ENCODE results near the gene ETFA.
A peak's percentile ranks its signal among the peaks of the same experiment; 100 is the strongest.

Gene ETFA

DNA sequence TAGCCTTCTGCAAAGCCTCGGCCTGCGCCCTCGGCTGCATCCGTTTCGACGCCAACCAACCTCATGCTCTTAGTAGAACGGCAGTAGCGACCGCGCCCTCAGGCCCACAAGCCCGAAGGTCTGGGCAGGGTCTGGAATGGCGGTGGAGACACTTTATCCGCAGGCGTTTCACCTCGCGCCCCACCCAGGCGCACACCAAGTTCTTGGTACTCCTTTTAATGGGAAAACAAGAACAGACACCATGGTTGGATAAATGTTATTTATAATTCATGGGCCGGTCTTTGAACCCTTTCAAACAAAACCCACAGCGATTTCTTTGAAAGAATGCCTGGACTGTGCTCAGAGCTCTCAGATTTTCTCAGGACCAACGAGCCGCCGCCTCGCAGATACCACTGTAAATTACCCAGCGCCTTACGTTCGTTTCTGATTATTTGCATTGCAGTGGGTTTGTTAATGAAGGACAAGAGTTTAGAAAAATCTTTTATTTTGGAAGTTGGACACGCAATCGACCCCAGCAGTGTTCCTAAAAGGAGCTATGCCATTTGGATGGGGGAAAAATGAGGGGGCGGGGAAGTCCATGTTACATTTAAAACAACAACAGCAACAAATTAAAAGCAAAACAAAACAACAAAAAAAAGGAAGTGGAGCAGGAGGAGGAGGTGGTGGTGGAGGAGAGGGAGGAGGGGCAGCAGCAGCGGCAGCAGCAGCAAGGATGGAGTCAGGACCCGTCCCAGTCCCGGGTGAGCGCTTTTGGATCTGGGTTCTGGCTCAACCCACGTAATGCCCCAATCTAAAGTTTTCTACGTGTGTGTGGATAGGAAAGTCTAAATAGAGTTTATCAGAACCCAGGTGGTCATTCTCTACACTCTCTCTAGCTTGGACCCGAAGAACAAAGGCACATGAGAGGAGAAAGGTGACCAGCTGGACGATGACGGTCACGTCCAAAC, 24.3 kb upstream of the ETFA start:
- Mint-ChIP-seq H3K36me3 (no peaks in the 10 kb centered on the region), H3K4me1 (peaks cover 46% of the 10 kb centered on the region), H3K27ac (peak overlapping the region; percentile 68), H3K4me3 (peak overlapping the region; percentile 80), H3K9me3 (no peaks in the 10 kb centered on the region)
- no peak for ATAC-seq
- peak in 1 of 2 donors; percentile 65 for DNase-seq (ENCODE audit: low spot score in 2 of 2)

DNA sequence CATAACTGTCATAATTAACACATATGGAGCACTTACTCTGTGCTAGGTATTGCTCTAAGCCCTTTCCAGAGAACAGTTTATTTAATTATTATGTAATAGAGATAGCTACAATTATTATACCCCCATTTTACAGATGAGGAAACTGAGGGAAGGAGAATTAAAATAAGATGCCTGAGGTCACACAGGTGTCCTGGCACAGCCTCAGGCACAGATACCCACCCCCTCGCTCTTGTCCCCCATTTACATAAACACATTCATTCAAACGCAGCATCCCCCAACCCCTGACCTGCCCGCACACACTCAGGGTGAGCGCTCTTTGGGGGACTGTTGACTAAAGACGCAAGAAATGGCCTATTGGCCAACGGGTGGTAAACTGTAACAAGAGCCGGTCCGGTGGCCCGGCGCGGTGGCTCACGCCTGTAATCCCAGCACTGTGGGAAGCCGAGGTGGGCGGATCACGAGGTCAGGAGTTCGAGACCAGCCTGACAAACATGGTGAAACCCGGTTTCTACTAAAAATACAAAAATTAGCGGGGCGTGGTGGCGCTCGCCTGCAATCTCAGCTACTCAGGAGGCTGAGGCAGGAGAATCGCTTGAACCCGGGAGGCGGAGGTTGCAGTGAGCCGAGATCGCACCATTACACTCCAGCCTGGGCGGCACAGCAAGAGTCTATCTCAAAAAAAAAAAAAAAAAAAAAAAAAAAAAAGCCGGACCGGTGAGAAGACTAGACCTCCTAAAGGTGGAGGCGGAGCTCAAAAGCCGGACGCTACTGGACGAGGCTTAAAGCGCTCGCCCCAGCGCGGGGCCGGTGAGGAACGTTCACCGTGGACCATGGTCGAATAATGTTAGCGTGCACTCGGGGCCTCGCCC, 23.4 kb upstream of the ETFA start:
- Mint-ChIP-seq H3K9me3 (no peaks in the 10 kb centered on the region), H3K4me1 (peaks cover 37% of the 10 kb centered on the region), H3K27ac (no peak overlapping the region), H3K4me3 (peak overlapping the region; percentile 80), H3K36me3 (no peaks in the 10 kb centered on the region)
- no peak for ATAC-seq
- DNase-seq (ENCODE audit: low spot score in 2 of 2), result no peak

DNA sequence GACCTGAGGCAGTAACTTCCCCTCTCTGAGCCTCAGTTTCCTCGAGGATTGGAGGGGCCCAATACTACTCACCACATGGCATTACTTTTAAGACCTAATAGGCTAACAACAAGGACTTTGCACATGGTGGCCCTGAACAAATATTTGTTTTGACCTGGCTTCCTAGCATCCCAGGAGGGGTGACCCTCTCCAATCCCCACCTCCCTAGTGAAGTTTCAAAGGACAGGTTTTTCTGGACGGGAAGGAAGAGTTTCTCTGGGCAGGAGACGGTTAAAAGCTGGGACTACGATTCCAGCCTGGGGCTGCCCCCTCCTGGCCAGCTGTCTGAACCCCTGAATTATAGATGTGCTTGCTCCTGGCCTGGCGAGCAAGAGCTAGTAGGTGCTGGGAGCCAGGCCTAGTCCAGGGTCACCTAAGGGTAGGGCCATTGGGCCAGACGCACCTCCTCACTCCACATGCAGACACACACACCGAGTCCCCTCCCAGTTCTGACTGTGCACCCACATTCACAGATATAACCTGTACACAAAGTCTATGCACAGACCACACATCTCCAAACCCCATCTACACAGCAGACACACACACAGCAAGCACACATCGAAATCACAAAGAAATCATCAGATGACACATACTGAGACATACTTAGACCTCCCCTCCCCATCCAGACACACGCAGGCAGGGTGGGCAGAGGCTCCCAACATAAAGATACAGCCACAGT, 22.6 kb upstream of the ETFA start:
- peaks cover 29% of the 10 kb centered on the region for H3K4me1 Mint-ChIP-seq
- H3K4me3 Mint-ChIP-seq, result no peak overlapping the region
- no peak overlapping the region for H3K27ac Mint-ChIP-seq
- no peaks in the 10 kb centered on the region for H3K36me3 Mint-ChIP-seq
- ATAC-seq (no peak), DNase-seq (ENCODE audit: low spot score in 2 of 2) (no peak)
- no peaks in the 10 kb centered on the region for H3K9me3 Mint-ChIP-seq

DNA sequence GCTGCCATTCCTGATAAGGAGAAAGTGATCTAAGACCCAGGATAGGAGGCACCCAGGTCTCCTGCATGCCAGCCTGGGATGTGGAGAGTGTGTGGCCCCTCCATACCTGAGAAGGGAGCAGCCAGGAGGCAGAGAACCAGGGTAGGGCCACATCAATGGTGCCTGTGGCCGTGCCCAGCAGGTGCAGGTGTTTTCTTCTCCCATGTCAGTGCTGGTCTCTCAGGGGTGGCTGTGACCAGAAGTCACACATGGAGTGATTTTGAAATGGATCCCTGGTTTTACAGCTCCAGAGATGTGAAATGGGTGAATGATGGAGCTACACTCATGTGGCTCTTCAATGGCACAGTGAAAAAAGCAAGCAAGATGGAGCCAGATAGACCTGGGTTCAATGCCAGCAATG, 22.0 kb upstream of the ETFA start:
- Mint-ChIP-seq H3K9me3 (no peaks in the 10 kb centered on the region), H3K36me3 (no peaks in the 10 kb centered on the region), H3K4me3 (no peak overlapping the region), H3K4me1 (peaks cover 24% of the 10 kb centered on the region), H3K27ac (no peak overlapping the region)
- ATAC-seq (no peak), DNase-seq (ENCODE audit: low spot score in 2 of 2) (peak in 1 of 2 donors; percentile 17)

DNA sequence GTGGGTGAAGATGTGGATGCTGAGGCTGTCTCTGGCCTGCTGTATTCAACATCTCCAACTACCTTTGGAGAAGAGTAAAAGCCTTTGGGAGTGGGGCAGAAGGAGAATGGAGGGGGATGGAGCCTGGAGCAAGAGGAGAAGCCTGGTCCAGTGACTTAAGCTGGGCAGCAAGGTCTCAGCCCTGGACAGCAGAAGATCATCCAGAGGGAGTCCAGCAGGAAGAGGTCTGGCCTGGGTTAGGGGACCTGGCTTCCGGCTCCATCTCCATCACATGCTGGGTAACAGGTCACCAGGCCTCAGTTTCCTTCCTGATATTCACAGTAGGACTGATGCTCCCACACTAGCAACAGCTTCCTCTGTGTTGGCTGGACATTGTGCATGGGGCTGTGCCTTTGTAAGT, 21.5 kb upstream of the ETFA start:
- H3K4me1 Mint-ChIP-seq, result peaks cover 22% of the 10 kb centered on the region

DNA sequence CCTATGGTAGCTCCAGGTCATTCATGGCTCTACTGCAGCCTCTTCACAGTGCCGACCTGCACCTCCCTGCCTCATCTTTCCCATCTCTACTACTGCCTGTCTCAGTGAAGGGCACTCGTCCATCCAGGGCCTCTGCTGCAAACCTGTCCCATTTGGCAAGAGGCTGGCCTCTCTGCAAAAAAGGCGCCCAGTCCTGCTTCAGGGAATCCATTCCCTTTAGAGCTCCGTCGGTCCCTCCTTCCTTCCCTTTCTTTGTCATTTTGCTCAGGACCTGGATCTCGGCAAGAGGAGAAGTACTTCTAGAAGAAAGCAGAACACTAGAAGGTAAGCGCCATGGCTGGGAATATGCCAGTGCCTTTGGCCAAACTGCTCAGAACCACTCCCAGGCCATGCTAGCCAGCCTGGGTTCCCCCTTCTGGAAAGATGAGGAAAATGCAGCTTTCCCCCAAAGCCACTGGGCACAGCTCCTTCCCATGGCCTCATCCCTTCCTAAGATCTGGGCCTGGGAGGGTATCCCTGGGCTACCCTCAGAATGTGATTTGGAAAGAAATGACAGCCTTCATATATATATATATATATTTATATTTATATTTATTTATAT, 18.9 kb upstream of the ETFA start:
- ATAC-seq, result no peak
- no peaks in the 10 kb centered on the region for H3K9me3 Mint-ChIP-seq
- H3K4me1 Mint-ChIP-seq, result peaks cover 2% of the 10 kb centered on the region
- DNase-seq (ENCODE audit: low spot score in 2 of 2), result peak in 1 of 2 donors; percentile 43
- no peak overlapping the region for H3K27ac Mint-ChIP-seq
- H3K4me3 Mint-ChIP-seq, result no peak overlapping the region
- H3K36me3 Mint-ChIP-seq, result no peaks in the 10 kb centered on the region

More for the DNA sequence above, 21.5 kb upstream of the ETFA start:
- no peaks in the 10 kb centered on the region for H3K36me3 Mint-ChIP-seq
- H3K4me3 Mint-ChIP-seq, result no peak overlapping the region
- peak in 1 of 2 donors; percentile 44 for DNase-seq (ENCODE audit: low spot score in 2 of 2)
- ATAC-seq, result no peak
- no peak overlapping the region for H3K27ac Mint-ChIP-seq
- H3K9me3 Mint-ChIP-seq, result no peaks in the 10 kb centered on the region

DNA sequence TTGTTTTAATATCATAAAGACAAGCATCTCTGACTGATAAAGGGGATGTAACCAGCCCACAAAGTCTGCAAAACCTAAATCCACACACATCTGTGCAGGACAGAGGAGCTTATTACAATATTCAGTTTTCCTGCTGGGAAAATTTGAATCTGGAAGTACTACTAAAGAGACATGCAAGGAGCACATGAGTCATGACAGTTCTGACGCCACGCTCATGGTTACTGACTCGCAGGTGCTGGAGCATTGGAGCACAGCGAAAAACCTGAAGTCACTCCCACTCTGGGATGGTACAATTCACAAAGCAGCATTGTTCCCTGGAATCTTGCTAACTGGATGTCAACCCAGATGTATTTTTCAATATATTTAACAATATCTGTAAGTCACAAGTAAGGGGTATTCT, 17.7 kb upstream of the ETFA start:
- no peak overlapping the region for H3K4me3 Mint-ChIP-seq
- H3K4me1 Mint-ChIP-seq, result no peaks in the 10 kb centered on the region
- ATAC-seq, result no peak
- H3K9me3 Mint-ChIP-seq, result no peaks in the 10 kb centered on the region
- DNase-seq (ENCODE audit: low spot score in 2 of 2), result no peak
- no peaks in the 10 kb centered on the region for H3K36me3 Mint-ChIP-seq
- no peak overlapping the region for H3K27ac Mint-ChIP-seq

DNA sequence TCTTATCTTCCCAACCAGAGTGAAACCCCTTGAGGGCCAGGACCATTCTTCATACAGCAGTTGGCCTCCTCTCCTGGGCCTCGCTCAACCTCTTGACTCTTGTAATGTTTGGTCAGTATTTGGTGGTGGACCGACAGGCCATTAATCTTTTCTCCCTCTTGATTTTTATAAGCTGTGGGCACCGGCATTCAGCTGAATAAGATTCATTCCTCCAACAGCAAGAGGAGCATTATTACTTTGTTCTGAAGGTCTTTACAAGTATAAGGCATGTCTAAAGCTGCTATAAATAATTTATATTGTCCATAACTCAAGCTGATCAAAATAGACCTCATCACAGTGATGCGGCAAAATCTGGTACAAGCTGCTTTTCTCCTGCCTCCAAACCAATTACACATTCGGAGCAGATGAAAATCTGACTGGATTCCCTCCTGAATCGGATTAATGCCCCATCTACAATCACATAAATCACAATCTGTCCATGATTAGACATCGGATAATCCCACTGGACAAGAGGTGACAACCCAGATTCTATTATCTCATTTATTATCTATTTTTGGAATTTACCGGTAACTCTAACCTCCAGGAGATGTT, 16.9 kb upstream of the ETFA start:
- Mint-ChIP-seq H3K9me3 (no peaks in the 10 kb centered on the region), H3K4me3 (no peak overlapping the region), H3K27ac (no peak overlapping the region), H3K36me3 (no peaks in the 10 kb centered on the region), H3K4me1 (no peaks in the 10 kb centered on the region)
- DNase-seq (ENCODE audit: low spot score in 2 of 2) (no peak), ATAC-seq (no peak)

DNA sequence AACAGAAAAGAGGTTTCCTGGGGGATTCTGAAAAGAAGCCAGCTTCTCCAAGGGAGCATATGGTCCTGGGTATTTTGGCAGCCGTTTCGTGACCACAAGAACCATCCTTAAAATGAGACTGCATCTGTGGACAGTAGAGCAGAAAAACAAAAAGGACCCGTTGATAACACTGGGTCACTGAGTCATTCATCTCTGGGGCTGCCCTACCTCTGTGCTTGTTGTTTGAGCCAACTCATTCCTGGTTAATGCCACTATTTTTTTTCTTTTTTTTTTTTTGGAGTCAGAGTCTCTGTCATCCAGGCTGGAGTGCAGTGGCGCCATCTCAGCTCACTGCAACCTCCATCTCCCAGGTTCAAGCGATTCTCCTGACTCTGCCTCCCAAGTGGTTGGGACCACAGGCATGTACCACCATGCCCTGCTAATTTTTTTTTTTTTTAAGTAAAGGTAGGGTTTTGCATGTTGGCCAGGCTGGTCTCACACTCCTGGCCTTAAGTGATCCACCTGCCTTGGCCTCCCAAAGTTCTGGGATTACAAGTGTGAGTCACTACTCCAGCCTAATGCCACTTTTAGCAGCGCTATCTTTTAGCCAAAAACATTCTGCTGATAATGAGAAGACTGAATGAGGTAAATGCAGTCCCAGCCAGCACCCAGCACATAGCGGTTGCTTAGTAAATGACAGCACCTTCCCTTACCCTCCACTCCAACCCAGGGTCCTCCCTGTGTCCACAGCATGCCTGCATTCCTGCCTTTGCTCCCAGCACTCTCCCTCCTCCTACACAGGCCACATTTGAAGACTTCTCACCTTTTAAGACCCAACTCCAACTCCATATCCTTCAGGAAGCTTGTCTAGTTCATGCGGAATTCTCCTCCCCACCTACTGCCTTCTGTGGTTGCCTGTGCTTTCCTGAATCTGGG, 16.2 kb upstream of the ETFA start:
- no peaks in the 10 kb centered on the region for H3K36me3 Mint-ChIP-seq
- no peaks in the 10 kb centered on the region for H3K9me3 Mint-ChIP-seq
- ATAC-seq (no peak), DNase-seq (ENCODE audit: low spot score in 2 of 2) (no peak)
- no peaks in the 10 kb centered on the region for H3K4me1 Mint-ChIP-seq
- no peak overlapping the region for H3K27ac Mint-ChIP-seq
- no peak overlapping the region for H3K4me3 Mint-ChIP-seq

DNA sequence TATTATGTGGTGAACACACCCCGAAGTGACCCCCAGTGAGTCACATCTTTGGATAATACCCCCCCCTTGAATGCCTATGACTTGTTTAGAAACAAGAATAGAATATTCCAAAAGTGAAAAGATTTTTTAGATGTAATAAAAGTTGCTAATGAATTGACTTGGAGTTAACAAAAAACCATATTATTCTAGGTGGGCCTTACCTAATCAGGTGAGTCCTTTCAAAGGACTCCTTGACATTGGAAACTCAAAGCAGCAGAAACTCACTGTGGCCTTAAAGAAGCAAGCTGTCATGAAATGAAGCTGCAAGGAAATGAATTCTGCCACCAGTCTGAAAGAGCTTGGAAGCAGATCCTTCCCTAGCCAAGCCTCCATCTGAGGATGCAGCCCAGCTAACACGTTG, 14.4 kb upstream of the ETFA start:
- no peaks in the 10 kb centered on the region for H3K9me3 Mint-ChIP-seq
- DNase-seq (ENCODE audit: low spot score in 2 of 2), result no peak
- no peak for ATAC-seq
- H3K36me3 Mint-ChIP-seq, result no peaks in the 10 kb centered on the region
- no peaks in the 10 kb centered on the region for H3K4me1 Mint-ChIP-seq
- H3K4me3 Mint-ChIP-seq, result no peak overlapping the region
- no peak overlapping the region for H3K27ac Mint-ChIP-seq

DNA sequence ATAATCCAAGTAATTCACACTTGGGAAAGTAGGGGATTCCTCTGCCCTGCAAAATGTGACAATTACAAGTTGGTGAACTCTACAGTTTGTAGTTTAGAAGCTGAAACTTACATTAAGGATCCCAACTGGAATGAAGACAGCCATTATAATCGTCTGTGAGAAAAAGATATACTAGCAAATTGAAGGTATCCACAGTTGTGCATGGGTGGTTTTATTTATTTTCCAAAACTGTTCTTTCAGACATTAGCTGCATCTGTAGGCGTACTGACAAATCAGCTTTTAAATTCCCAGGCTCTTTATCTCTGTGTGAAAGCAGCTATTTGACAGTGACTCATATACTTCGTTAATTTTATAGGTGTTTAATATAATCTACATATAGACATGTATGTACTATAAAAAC, 12.8 kb upstream of the ETFA start:
- Mint-ChIP-seq H3K4me1 (no peaks in the 10 kb centered on the region), H3K9me3 (no peaks in the 10 kb centered on the region), H3K27ac (no peak overlapping the region), H3K36me3 (no peaks in the 10 kb centered on the region), H3K4me3 (no peak overlapping the region)
- ATAC-seq (no peak), DNase-seq (ENCODE audit: low spot score in 2 of 2) (no peak)

DNA sequence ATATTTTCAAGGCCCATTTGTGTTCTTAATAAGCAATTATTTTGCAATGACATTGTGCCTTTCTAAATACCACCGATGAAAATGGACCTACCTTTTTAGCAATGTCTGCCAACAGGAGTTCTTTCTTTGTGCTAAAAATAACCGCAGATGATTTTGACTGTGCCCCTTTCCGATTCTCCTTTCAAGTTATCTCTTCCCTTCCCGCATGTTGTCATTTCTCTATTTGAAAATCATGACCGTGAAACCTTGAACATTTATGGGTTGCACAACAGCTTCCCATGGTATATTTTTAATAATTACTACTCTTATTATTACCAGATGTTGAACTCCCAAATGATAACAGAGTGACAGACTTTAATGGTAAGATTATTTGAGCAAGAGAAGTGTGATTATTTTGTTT, 10.3 kb upstream of the ETFA start:
- Mint-ChIP-seq H3K36me3 (no peaks in the 10 kb centered on the region), H3K4me3 (no peak overlapping the region), H3K9me3 (no peaks in the 10 kb centered on the region), H3K4me1 (no peaks in the 10 kb centered on the region), H3K27ac (no peak overlapping the region)
- DNase-seq (ENCODE audit: low spot score in 2 of 2) (no peak), ATAC-seq (no peak)

DNA sequence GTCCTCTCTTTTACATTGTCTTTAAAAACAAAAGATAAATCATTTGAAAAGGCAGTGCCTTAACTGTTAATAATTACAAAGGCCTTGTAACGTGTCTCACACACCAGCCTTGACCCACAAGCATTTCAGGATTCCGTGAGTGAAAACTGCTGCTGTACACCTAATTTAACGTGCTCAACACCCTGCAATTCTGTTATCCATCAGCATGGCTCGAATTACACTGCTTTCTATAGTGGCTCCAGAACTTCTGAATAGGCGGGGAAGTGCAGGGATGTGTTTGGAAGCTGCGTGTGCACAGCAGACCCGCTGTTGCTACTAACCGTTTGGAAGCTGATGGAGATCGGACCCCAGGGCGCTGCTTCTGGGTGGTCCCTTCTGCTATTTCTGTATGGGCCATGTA, 9.9 kb upstream of the ETFA start:
- ATAC-seq (no peak), DNase-seq (ENCODE audit: low spot score in 2 of 2) (no peak)
- Mint-ChIP-seq H3K27ac (no peak overlapping the region), H3K36me3 (no peaks in the 10 kb centered on the region), H3K9me3 (no peaks in the 10 kb centered on the region), H3K4me1 (no peaks in the 10 kb centered on the region), H3K4me3 (no peak overlapping the region)

DNA sequence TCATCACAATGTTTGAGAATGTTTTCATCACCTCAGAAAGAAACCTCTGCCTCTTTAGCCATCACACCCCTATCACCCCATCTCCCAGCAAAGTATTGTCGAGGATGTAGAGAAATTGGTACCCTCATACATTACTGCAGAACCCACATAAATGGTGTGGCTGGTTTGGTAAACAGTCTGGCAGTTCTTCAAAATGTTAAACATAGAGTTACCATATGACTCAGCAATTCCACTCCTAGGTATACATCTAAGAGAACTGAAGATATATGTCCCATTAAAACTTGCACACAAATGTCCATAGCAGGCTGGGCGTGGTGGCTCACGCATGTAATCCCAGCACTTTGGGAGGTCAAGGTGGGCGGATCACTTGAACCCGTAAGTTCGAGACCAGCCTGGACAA, 8.7 kb upstream of the ETFA start:
- no peak for ATAC-seq
- DNase-seq (ENCODE audit: low spot score in 2 of 2), result no peak
- H3K4me3 Mint-ChIP-seq, result no peak overlapping the region
- H3K36me3 Mint-ChIP-seq, result no peaks in the 10 kb centered on the region
- no peaks in the 10 kb centered on the region for H3K9me3 Mint-ChIP-seq
- no peak overlapping the region for H3K27ac Mint-ChIP-seq
- H3K4me1 Mint-ChIP-seq, result no peaks in the 10 kb centered on the region

Data from stimulated activated effector memory CD8-positive, alpha-beta T cell treated with anti-CD3 and anti-CD28 coated beads, Interleukin-12 subunit alpha, Interleukin-12 subunit beta, amount 100 ng/mL, for 72 hours (primary cell).